GM23248 (cell line): Measurements from ENCODE around the gene ERC1.

Experiments used
- EZH2 ChIP-seq: fragments of 200-600 bp; sonication (generic); IDR thresholded peaks from 2 replicates; pipeline ENCODE4 v1.6.1; 2018; ENCODE audit warnings: antibody characterized with exemption, mild to moderate bottlenecking; ENCODE audit not compliant: insufficient read depth, poor library complexity, severe bottlenecking
- EZH2phosphoT487 ChIP-seq: fragments of 200-600 bp; sonication (generic); IDR thresholded peaks from 2 replicates; pipeline ENCODE4 v1.6.1; 2018; ENCODE audit warnings: antibody characterized with exemption, moderate library complexity, mild to moderate bottlenecking, low read depth; ENCODE audit not compliant: insufficient read depth

DNA sequence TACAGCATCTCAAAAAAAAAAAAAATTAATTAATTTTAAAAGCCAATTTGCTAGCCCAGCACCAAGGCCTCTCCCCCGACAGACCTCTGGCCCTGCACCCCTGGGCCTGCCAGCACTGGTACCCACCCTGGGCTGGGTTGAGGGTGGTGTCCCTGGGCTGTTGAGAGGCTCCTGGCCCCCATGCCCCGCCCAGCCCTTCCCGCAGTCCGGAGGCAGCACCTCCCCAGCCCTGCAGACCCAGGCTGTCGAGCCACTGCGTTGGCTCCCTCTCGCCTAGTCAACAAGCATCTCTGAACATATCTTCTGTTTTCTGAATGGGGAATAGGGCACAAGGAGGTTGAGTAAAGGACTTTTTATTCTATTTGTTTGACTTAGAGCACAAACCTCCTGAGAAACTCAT is 516.3 kb downstream of the ERC1 start:
- TF ChIP-seq EZH2phosphoT487 = no peak
- TF ChIP-seq EZH2 = no peak
